ENCODE data around the gene DAW1. TPM values are rescaled to one million over a fixed set of nuclear protein-coding genes. Genes with fewer than 3 reads are reported as not detected.

DAW1 gene, protein sequence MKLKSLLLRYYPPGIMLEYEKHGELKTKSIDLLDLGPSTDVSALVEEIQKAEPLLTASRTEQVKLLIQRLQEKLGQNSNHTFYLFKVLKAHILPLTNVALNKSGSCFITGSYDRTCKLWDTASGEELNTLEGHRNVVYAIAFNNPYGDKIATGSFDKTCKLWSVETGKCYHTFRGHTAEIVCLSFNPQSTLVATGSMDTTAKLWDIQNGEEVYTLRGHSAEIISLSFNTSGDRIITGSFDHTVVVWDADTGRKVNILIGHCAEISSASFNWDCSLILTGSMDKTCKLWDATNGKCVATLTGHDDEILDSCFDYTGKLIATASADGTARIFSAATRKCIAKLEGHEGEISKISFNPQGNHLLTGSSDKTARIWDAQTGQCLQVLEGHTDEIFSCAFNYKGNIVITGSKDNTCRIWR
- 1 to 10 TPM in 1 of 4 donors, under 1 TPM in 1, not detected in 2; 0.29 to 2.5 TPM for total RNA-seq

DNA sequence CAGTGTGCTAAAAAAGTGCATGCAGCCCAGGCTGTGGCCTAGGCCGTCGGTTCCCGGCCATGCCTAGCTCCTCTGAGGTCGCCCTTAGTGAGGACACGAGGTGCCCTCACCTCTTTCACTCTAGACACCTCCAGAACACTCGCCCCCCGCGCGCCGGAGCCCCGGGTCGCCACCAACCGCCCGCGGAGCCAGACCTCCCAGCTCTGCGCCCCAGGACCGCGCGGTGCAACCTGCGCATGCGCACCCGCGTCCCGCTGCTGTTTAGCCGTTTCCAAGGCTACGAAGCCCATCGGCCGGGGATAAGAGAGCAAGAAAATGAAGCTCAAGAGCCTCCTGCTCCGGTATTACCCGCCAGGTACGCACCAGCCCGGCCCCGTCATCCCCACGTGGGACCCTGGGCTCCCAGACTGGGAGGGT lies at the start of gene DAW1:
DAW1 (plus strand) TSS at position 257 of the 417 bp plus-strand sequence; CDS start at position 316, 59 bp downstream.
- DNase-seq, result no peak
- no peaks in the 10 kb centered on the region for H3K4me1 ChIP-seq
- intact Hi-C loops (cut with DNase I; ENCODE audit: low total_unique reads), result no loop called here
- no peak within 1 kb of the TSS for H3K27ac ChIP-seq
- TF ChIP-seq POLR2A (IDR thresholded peaks at IDR 0.05), result no peak
- TF ChIP-seq, protein P1, sequence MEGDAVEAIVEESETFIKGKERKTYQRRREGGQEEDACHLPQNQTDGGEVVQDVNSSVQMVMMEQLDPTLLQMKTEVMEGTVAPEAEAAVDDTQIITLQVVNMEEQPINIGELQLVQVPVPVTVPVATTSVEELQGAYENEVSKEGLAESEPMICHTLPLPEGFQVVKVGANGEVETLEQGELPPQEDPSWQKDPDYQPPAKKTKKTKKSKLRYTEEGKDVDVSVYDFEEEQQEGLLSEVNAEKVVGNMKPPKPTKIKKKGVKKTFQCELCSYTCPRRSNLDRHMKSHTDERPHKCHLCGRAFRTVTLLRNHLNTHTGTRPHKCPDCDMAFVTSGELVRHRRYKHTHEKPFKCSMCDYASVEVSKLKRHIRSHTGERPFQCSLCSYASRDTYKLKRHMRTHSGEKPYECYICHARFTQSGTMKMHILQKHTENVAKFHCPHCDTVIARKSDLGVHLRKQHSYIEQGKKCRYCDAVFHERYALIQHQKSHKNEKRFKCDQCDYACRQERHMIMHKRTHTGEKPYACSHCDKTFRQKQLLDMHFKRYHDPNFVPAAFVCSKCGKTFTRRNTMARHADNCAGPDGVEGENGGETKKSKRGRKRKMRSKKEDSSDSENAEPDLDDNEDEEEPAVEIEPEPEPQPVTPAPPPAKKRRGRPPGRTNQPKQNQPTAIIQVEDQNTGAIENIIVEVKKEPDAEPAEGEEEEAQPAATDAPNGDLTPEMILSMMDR (IDR thresholded peaks at IDR 0.05), result no peak
- H3K4me3 ChIP-seq, result peak within 1 kb of the TSS in 1 of 2 donors; percentile 9
- no peaks in the 10 kb centered on the region for H3K27me3 ChIP-seq
- no peaks in the 10 kb centered on the region for H3K9me3 ChIP-seq
- no peaks in the 10 kb centered on the region for H3K36me3 ChIP-seq

DNA sequence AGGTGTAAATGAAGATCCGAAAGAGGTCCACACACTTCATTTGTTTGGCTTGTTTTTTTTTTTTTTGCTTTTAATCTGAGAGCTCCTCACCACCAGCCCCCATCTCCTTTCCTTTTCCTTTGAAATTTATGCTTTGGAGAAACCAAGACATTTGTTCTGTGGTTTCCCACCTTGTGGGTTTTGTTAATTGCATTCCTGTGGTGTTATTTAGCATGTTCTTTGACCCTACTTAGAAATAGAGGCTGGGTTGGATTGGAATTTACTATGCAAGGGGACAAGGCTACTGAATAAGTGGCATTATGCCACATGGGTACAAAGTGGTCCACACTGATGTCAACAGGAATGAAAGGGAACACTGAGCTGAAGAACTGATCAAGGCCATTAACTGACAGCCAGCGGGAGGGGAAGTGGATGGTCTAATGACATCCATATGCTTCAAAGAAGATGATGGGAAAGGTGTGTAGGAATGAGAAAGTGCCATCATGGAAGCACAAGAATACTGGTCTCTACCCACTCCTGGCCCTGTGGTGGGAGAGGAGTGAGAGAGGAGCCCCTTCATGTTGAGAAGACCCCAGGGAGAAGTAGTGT lies 48.9 kb upstream of the DAW1 start:
- no peak overlapping the region for H3K4me3 ChIP-seq
- intact Hi-C loops (cut with DNase I; ENCODE audit: low total_unique reads), result no loop called here
- no peaks in the 10 kb centered on the region for H3K36me3 ChIP-seq
- no peak for DNase-seq
- H3K4me1 ChIP-seq, result no peaks in the 10 kb centered on the region
- no peaks in the 10 kb centered on the region for H3K9me3 ChIP-seq
- no peaks in the 10 kb centered on the region for H3K27me3 ChIP-seq
- no peak overlapping the region for H3K27ac ChIP-seq
- no peak for TF ChIP-seq POLR2A (IDR thresholded peaks at IDR 0.05)

DNA sequence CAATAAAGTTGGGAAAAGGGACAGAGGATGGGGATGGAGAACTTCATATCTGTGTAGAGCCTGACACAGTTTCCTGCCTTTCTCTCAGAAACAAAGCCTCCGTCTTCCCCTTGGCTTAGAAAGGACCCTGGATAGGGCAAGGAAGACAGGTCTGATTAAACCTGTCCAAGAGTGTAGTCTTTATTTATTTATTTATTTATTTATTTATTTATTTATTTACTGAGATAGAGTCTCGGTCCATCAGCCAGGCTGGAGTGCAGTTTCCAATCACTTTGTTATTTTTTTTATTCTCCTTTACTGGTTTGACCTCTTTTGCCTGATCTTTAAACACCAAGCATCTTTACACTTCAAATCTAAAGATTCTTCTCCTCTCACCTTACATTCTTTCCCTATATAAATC lies 47.5 kb upstream of the DAW1 start:
- Histone ChIP-seq H3K4me1 (no peaks in the 10 kb centered on the region), H3K27ac (no peak overlapping the region), H3K36me3 (no peaks in the 10 kb centered on the region), H3K9me3 (no peaks in the 10 kb centered on the region), H3K4me3 (no peak overlapping the region), H3K27me3 (no peaks in the 10 kb centered on the region)
- no peak for DNase-seq
- TF ChIP-seq, protein P1 (IDR thresholded peaks at IDR 0.05), result no peak
- no peak for TF ChIP-seq POLR2A (IDR thresholded peaks at IDR 0.05)
- intact Hi-C loops (cut with DNase I; ENCODE audit: low total_unique reads), result no loop called here

DNA sequence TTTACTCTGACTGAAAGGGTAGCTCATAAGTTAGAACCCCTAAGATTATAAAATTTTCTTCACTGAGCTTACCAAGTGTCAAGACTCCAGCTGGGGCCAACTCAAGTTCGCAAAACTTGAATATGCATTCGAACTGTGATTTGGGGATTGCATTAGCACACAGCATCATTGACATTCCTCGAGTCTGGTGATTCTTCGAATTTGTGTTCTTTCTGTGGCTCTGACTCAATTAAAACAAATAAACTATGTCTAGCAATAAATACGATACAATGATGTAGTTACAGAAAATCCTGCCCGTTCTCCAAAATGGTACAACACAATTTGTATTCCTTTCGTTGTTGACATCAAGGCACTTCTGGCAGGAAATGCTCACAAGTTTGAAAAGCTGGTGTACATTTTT lies 46.7 kb upstream of the DAW1 start:
- no peaks in the 10 kb centered on the region for H3K27me3 ChIP-seq
- H3K9me3 ChIP-seq, result no peaks in the 10 kb centered on the region
- no peak overlapping the region for H3K4me3 ChIP-seq
- intact Hi-C loops (cut with DNase I; ENCODE audit: low total_unique reads), result no loop called here
- no peaks in the 10 kb centered on the region for H3K36me3 ChIP-seq
- no peak for DNase-seq
- TF ChIP-seq, protein P1 (IDR thresholded peaks at IDR 0.05), result no peak
- TF ChIP-seq POLR2A (IDR thresholded peaks at IDR 0.05), result no peak
- no peak overlapping the region for H3K27ac ChIP-seq
- H3K4me1 ChIP-seq, result no peaks in the 10 kb centered on the region

DNA sequence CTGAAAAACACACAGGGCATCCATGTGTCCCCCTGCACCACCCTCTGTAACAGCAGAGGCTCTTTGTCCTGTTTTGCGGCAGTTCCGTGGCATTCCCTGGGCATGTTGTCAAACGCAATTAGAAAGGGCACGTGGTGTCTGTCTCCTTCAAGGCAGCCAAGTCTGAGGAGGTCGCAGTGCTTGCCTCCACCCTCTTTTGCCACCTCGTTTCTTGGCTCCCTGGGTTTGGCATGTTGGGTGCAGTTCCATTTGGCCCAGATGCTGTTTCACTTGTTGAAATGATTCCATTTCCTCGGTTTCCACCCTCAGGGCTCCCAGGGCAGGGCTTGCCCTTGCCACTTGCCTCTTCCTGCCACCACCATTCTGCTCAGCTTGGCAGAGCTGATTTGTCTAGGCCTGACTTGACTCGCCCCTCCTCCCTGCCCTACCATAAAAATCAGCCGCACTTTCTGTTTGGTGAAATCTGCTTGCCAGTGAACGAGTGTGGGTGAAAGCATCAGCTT lies 45.4 kb upstream of the DAW1 start:
- H3K27ac ChIP-seq, result no peak overlapping the region
- no peaks in the 10 kb centered on the region for H3K9me3 ChIP-seq
- no peak for DNase-seq
- no peaks in the 10 kb centered on the region for H3K4me1 ChIP-seq
- no peak for TF ChIP-seq POLR2A (IDR thresholded peaks at IDR 0.05)
- TF ChIP-seq, protein P1 (IDR thresholded peaks at IDR 0.05), result no peak
- H3K4me3 ChIP-seq, result no peak overlapping the region
- intact Hi-C loops (cut with DNase I; ENCODE audit: low total_unique reads), result no loop called here
- H3K36me3 ChIP-seq, result no peaks in the 10 kb centered on the region
- no peaks in the 10 kb centered on the region for H3K27me3 ChIP-seq

All from uterus (tissue), 4 donors.